ENCODE data around the gene SLC8A1. TPM values are rescaled to one million over a fixed set of nuclear protein-coding genes. Genes with fewer than 3 reads are reported as not detected.

SLC8A1 gene
- total RNA-seq, 6 donors from 2014 or later = 21.8 to 58.6 (median 25.3) TPM

DNA sequence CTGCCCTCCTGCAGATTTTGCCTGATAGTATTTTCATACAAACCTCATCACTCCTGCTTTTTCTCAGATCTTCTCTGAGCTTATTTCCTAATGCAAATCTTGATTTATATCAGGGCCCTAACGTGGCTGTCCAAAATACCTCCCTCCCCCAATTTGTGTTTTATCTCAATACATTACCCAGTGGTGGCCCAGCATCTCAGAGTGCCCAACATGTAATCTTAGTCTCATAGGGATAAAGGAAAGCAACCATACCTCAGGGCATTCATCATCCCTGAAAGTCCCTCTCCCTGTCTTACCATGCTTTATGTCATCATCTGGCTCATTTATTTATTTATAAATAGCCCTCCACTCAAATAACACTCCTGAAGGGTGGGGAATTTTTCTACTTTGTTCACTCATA is 135.3 kb downstream of the SLC8A1 start:
- no peak for ATAC-seq (ENCODE audit: low FRiP score in 2 of 2)
- TF ChIP-seq POLR2AphosphoS5 (IDR thresholded peaks at IDR 0.05) = no peak
- no peak for TF ChIP-seq EP300 (IDR thresholded peaks at IDR 0.05)
- TF ChIP-seq, protein P1, sequence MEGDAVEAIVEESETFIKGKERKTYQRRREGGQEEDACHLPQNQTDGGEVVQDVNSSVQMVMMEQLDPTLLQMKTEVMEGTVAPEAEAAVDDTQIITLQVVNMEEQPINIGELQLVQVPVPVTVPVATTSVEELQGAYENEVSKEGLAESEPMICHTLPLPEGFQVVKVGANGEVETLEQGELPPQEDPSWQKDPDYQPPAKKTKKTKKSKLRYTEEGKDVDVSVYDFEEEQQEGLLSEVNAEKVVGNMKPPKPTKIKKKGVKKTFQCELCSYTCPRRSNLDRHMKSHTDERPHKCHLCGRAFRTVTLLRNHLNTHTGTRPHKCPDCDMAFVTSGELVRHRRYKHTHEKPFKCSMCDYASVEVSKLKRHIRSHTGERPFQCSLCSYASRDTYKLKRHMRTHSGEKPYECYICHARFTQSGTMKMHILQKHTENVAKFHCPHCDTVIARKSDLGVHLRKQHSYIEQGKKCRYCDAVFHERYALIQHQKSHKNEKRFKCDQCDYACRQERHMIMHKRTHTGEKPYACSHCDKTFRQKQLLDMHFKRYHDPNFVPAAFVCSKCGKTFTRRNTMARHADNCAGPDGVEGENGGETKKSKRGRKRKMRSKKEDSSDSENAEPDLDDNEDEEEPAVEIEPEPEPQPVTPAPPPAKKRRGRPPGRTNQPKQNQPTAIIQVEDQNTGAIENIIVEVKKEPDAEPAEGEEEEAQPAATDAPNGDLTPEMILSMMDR (IDR thresholded peaks at IDR 0.05) = no peak
- no peak for TF ChIP-seq POLR2A (IDR thresholded peaks at IDR 0.05)
- 57 to 90% methylated on average over 1 of the region's 1 CpG for WGBS, 2 donors

DNA sequence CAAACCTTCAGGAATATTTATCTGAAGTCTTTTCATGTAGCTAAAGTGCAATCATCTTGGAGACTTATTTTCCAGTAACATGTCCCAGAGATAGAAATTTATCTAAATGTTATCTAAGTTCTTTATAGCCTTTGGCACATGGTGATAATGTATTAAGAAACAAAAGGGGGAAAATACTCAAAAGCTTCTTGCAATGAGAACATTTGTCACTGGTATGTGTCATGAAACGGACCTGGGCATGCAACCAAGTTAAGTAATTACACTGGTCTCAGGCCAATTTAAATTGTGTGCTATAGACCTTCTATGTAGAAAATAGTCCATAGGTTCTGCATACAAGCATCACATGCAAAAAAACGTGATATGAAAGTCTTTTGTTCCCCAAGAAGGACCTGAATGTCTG is 136.2 kb downstream of the SLC8A1 start:
- WGBS, 2 donors = 32 to 39% methylated on average over 2 of the region's 2 CpGs
- DNase-seq (no peak), ATAC-seq (ENCODE audit: low FRiP score in 2 of 2) (no peak)

More for the DNA sequence above, 135.3 kb downstream of the SLC8A1 start:
- Histone ChIP-seq H3K4me1 (no peaks in the 10 kb centered on the region), H3K9me3 (no peaks in the 10 kb centered on the region), H3K36me3 (no peaks in the 10 kb centered on the region), H3K27ac (no peak overlapping the region), H3K4me3 (no peak overlapping the region), H3K27me3 (no peaks in the 10 kb centered on the region)
- no peak for DNase-seq

DNA sequence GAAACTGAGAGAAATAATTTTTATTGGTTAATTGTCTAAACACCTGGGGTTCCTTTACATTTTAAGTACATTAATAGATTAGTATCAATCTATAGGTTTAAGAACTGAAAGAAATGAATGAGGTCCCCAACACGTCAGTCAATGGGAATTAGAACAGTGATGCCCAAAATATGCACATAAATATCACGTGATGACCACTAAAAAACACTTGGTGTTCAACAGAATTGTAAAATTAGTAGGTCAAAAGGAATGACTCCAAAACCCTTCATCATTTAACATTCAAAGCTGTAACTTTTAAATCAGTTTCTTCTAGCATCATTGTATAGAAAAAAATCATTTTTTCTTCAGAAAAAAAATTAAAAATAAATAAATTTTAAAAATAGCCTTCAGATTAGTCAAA is 140.9 kb downstream of the SLC8A1 start:
- 63% methylated on average over 2 of the region's 2 CpGs for WGBS, 2 donors
- TF ChIP-seq POLR2AphosphoS5 (IDR thresholded peaks at IDR 0.05) (no peak), POLR2A (IDR thresholded peaks at IDR 0.05) (no peak), EP300 (IDR thresholded peaks at IDR 0.05) (no peak)
- TF ChIP-seq, protein P1 (IDR thresholded peaks at IDR 0.05) = no peak
- Histone ChIP-seq H3K27ac (no peak overlapping the region), H3K9me3 (no peaks in the 10 kb centered on the region), H3K36me3 (no peaks in the 10 kb centered on the region), H3K4me3 (no peak overlapping the region), H3K27me3 (no peaks in the 10 kb centered on the region), H3K4me1 (no peaks in the 10 kb centered on the region)
- no peak for ATAC-seq (ENCODE audit: low FRiP score in 2 of 2)
- no peak for DNase-seq

More for the DNA sequence above, 136.2 kb downstream of the SLC8A1 start:
- H3K9me3 ChIP-seq = no peaks in the 10 kb centered on the region
- TF ChIP-seq POLR2A (IDR thresholded peaks at IDR 0.05) (no peak), POLR2AphosphoS5 (IDR thresholded peaks at IDR 0.05) (no peak), EP300 (IDR thresholded peaks at IDR 0.05) (no peak)
- TF ChIP-seq, protein P1 (IDR thresholded peaks at IDR 0.05) = no peak
- H3K36me3 ChIP-seq = no peaks in the 10 kb centered on the region
- no peaks in the 10 kb centered on the region for H3K4me1 ChIP-seq
- H3K27me3 ChIP-seq = no peaks in the 10 kb centered on the region
- H3K4me3 ChIP-seq = no peak overlapping the region
- H3K27ac ChIP-seq = no peak overlapping the region

DNA sequence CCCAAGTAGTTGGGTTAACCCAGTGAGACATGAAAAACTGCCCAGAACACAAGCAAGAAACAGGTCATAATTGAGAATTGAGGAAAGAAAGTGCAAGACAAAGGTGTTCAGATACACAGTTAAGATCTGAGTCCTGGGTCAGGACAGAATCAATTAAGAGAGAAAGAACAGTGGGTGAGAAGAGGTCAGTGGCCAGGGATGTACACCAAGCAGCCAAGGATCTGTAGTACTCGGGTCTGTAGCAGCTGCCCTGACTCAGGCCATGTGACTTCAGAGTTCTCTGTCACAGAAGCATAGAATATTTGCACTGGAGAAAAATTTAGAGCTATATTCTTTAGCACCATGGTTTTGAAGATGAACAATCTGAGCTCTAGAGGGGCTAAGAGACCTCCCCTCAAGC is 141.6 kb downstream of the SLC8A1 start:
- TF ChIP-seq EP300 (IDR thresholded peaks at IDR 0.05) = no peak
- TF ChIP-seq POLR2AphosphoS5 (IDR thresholded peaks at IDR 0.05) = no peak
- TF ChIP-seq, protein P1 (IDR thresholded peaks at IDR 0.05) = no peak
- no peak for TF ChIP-seq POLR2A (IDR thresholded peaks at IDR 0.05)
- ATAC-seq (ENCODE audit: low FRiP score in 2 of 2) (no peak), DNase-seq (no peak)
- H3K4me3 ChIP-seq = no peak overlapping the region
- no peaks in the 10 kb centered on the region for H3K36me3 ChIP-seq
- H3K27me3 ChIP-seq = no peaks in the 10 kb centered on the region
- no peaks in the 10 kb centered on the region for H3K4me1 ChIP-seq
- WGBS, 2 donors = 65 to 76% methylated on average over 1 of the region's 1 CpG
- H3K27ac ChIP-seq = no peak overlapping the region
- H3K9me3 ChIP-seq = no peaks in the 10 kb centered on the region

DNA sequence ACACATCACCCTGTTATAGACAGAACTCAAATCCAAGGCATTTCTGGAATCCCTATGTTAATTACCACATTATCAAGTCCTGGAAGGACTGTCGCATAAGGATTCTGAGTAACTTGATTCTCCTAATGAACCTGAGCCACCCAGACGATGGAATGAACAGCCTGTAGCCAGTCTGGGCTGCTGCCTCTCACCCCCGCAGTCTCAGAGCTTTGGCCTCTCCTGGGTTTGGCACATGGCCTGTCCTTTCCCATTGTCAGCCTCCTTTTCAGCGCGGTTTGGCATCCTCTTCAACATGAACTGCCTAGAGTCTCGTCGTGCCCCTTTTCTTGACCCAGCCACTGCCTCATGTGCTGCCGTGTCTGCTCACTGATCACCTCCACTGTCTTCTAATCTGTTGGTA is 147.6 kb downstream of the SLC8A1 start:
- no peaks in the 10 kb centered on the region for H3K4me1 ChIP-seq
- WGBS, 2 donors = 71 to 77% methylated on average over 8 of the region's 8 CpGs
- no peak for DNase-seq
- no peaks in the 10 kb centered on the region for H3K27me3 ChIP-seq
- no peaks in the 10 kb centered on the region for H3K9me3 ChIP-seq
- H3K27ac ChIP-seq = no peak overlapping the region
- ATAC-seq (ENCODE audit: low FRiP score in 2 of 2) = no peak
- no peak overlapping the region for H3K4me3 ChIP-seq
- H3K36me3 ChIP-seq = no peaks in the 10 kb centered on the region
- TF ChIP-seq EP300 (IDR thresholded peaks at IDR 0.05) (no peak), POLR2AphosphoS5 (IDR thresholded peaks at IDR 0.05) (no peak), POLR2A (IDR thresholded peaks at IDR 0.05) (no peak)
- TF ChIP-seq, protein P1 (IDR thresholded peaks at IDR 0.05) = no peak

Measured in upper lobe of left lung (tissue), 6 donors.